MM.1S (cell line): Measurements from ENCODE around the gene LBX1.
"Not testable (repeated sequence)": the region's sequence is repeated elsewhere in the genome, so short reads cannot be mapped to it uniquely, and the experiment has no call there.

Experiments
- DNase-seq: peaks from one replicate; pipeline ENCODE4 v3.0.0-alpha.2; 2015
- H2AFZ ChIP-seq: fragments of 300-600 bp; sonication (generic); 2 replicates; pipeline ENCODE4 v1.6.0; 2016; ENCODE audit warnings: antibody characterized with exemption, low read length
- H3F3A ChIP-seq: fragments of 300-600 bp; sonication (generic); 2 replicates; pipeline ENCODE4 v1.6.1; 2016; ENCODE audit warnings: mild to moderate bottlenecking, antibody characterized with exemption, low read length, moderate library complexity, mixed read lengths; ENCODE audit not compliant: insufficient read depth
- H3K27ac ChIP-seq: fragments of 300-600 bp; sonication (generic); 2 replicates; pipeline ENCODE4 v1.5.1; 2016; ENCODE audit warnings: mild to moderate bottlenecking, low read length
- H3K27me3 ChIP-seq: fragments of 300-600 bp; sonication (generic); replicated peaks from 2 replicates; pipeline ENCODE4 v1.6.0; 2016; ENCODE audit warnings: low read length; ENCODE audit not compliant: insufficient read depth
- H3K36me3 ChIP-seq: fragments of 300-600 bp; sonication (generic); replicated peaks from 2 replicates; pipeline ENCODE4 v1.6.1; 2016; ENCODE audit warnings: mild to moderate bottlenecking, low read length, mixed read lengths; ENCODE audit not compliant: insufficient read depth
- H3K4me1 ChIP-seq: fragments of 300-600 bp; sonication (generic); 2 replicates; pipeline ENCODE4 v1.6.1; 2016; ENCODE audit warnings: low read length, mixed read lengths
- H3K4me2 ChIP-seq: fragments of 300-600 bp; sonication (generic); 2 replicates; pipeline ENCODE4 v1.6.0; 2016; ENCODE audit warnings: low read depth, low read length
- H3K4me3 ChIP-seq: fragments of 300-600 bp; sonication (generic); 2 replicates; pipeline ENCODE4 v1.5.1; 2016; ENCODE audit warnings: low read length, mixed read lengths
- H3K79me2 ChIP-seq: fragments of 300-600 bp; sonication (generic); 2 replicates; pipeline ENCODE4 v1.6.1; 2016; ENCODE audit warnings: mixed run types, low read length, mixed read lengths
- H3K9ac ChIP-seq: fragments of 300-600 bp; sonication (generic); 2 replicates; pipeline ENCODE4 v1.6.1; 2016; ENCODE audit warnings: low read length, mixed read lengths
- H3K9me2 ChIP-seq: fragments of 300-600 bp; sonication (generic); replicated peaks from 2 replicates; pipeline ENCODE4 v1.6.1; 2016; ENCODE audit warnings: mild to moderate bottlenecking, low read length, mixed read lengths; ENCODE audit not compliant: insufficient read depth
- H3K9me3 ChIP-seq: fragments of 300-600 bp; sonication (generic); replicated peaks from 2 replicates; pipeline ENCODE4 v1.6.1; 2016; ENCODE audit warnings: mild to moderate bottlenecking, low read length, mixed read lengths; ENCODE audit not compliant: insufficient read depth
- H4K20me1 ChIP-seq: fragments of 300-600 bp; sonication (generic); 2 replicates; pipeline ENCODE4 v1.6.1; 2016; ENCODE audit warnings: mild to moderate bottlenecking, low read length, moderate library complexity, mixed read lengths; ENCODE audit not compliant: insufficient read depth
- EZH2 ChIP-seq: fragments of 300-600 bp; sonication (generic); optimal IDR thresholded peaks from 2 replicates; pipeline ENCODE3; 2017; ENCODE audit warnings: low read depth, mild to moderate bottlenecking, antibody characterized with exemption, low read length, mixed read lengths
- EZH2phosphoT487 ChIP-seq: fragments of 300-600 bp; sonication (generic); IDR thresholded peaks from 2 replicates; pipeline ENCODE4 v1.6.1; 2018; ENCODE audit warnings: antibody characterized with exemption, low read length
- TF ChIP-seq, protein P1 (sequence below): fragments of 300-600 bp; sonication (generic); IDR thresholded peaks from 2 replicates; pipeline ENCODE4 v1.5.1; 2016; ENCODE audit warnings: antibody characterized with exemption, low read length, mixed read lengths

LBX1 gene

DNA sequence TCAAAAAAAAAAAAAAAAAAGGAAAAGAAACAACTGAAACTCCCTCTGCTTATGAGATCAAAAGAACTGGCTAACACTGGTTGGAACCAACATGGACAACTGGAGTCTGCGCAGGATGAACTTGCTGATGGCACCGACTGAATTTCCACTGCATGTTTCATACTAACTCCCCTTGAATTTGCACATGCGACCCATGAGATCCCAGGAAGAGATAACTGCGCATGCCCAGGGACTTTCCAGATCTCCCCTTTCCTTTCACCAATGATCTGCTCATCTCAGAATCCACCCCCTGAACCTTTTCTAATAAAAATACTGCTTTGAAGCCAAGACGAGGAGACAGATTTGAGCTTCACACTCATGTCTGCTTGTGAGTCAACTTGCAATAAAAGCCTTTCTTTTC, 20.7 kb downstream of the LBX1 start:
- no peak overlapping the region for H3K4me2 ChIP-seq
- no peak for DNase-seq
- no peaks in the 10 kb centered on the region for H4K20me1 ChIP-seq
- no peak overlapping the region for H3K27ac ChIP-seq
- H3K27me3 ChIP-seq, result peaks cover 12% of the 10 kb centered on the region
- TF ChIP-seq, protein P1, sequence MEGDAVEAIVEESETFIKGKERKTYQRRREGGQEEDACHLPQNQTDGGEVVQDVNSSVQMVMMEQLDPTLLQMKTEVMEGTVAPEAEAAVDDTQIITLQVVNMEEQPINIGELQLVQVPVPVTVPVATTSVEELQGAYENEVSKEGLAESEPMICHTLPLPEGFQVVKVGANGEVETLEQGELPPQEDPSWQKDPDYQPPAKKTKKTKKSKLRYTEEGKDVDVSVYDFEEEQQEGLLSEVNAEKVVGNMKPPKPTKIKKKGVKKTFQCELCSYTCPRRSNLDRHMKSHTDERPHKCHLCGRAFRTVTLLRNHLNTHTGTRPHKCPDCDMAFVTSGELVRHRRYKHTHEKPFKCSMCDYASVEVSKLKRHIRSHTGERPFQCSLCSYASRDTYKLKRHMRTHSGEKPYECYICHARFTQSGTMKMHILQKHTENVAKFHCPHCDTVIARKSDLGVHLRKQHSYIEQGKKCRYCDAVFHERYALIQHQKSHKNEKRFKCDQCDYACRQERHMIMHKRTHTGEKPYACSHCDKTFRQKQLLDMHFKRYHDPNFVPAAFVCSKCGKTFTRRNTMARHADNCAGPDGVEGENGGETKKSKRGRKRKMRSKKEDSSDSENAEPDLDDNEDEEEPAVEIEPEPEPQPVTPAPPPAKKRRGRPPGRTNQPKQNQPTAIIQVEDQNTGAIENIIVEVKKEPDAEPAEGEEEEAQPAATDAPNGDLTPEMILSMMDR, result no peak
- no peak for TF ChIP-seq EZH2
- no peak for TF ChIP-seq EZH2phosphoT487
- H3F3A ChIP-seq, result no peaks in the 10 kb centered on the region
- H3K4me1 ChIP-seq, result no peaks in the 10 kb centered on the region
- H3K9me2 ChIP-seq, result no peaks in the 10 kb centered on the region
- H3K9me3 ChIP-seq, result no peaks in the 10 kb centered on the region
- no peak overlapping the region for H3K4me3 ChIP-seq
- no peak overlapping the region for H3K9ac ChIP-seq
- H3K79me2 ChIP-seq, result no peaks in the 10 kb centered on the region
- no peaks in the 10 kb centered on the region for H3K36me3 ChIP-seq
- no peak overlapping the region for H2AFZ ChIP-seq

DNA sequence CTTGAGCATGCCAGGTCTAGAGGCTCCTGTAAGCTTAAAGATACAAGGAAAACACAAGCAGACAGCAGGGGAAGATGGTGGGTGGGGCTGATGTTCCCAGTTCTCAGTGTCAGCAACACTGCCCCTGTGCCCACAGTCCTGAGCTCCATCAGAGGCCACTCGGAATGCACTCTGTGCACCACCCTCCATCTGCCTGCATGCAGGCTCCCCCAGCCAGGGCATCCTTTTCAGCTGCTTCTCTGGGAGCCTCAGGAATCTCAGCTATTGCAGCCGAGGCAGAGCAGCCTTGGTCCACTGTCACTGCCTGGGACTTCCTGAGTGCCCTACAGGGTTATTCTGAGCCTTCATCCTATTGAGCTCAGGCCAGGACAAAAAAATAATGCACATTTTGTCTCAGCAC, 22.2 kb downstream of the LBX1 start:
- H3K9me3 ChIP-seq, result no peaks in the 10 kb centered on the region
- no peaks in the 10 kb centered on the region for H3F3A ChIP-seq
- no peak overlapping the region for H3K4me2 ChIP-seq
- no peaks in the 10 kb centered on the region for H3K4me1 ChIP-seq
- H3K4me3 ChIP-seq, result no peak overlapping the region
- H2AFZ ChIP-seq, result no peak overlapping the region
- no peak overlapping the region for H3K27ac ChIP-seq
- H3K36me3 ChIP-seq, result no peaks in the 10 kb centered on the region
- DNase-seq, result no peak
- peaks cover 9% of the 10 kb centered on the region for H3K27me3 ChIP-seq
- H3K9me2 ChIP-seq, result no peaks in the 10 kb centered on the region
- no peaks in the 10 kb centered on the region for H4K20me1 ChIP-seq
- no peak overlapping the region for H3K9ac ChIP-seq
- H3K79me2 ChIP-seq, result no peaks in the 10 kb centered on the region
- TF ChIP-seq EZH2 (no peak), EZH2phosphoT487 (no peak)
- TF ChIP-seq, protein P1, result no peak

DNA sequence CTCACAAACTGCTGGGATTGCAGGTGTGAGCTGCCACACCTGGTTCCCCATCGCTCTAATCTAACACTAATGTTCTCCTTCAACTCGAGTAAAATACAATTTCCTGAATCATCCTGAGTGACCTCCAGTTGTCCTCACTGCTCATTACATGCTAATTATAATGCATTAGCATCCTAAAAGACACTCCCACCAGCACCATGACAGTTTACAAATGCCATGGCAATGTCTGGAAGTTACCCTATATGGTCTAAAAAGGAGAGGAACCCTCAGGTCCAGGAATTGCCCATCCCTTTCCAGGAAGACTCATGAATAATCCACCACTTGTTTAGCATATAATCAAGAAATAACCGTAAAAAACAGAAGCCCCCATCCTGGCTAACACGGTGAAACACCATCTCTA, 26.6 kb downstream of the LBX1 start:
- H3F3A ChIP-seq, result not testable (repeated sequence)

DNA sequence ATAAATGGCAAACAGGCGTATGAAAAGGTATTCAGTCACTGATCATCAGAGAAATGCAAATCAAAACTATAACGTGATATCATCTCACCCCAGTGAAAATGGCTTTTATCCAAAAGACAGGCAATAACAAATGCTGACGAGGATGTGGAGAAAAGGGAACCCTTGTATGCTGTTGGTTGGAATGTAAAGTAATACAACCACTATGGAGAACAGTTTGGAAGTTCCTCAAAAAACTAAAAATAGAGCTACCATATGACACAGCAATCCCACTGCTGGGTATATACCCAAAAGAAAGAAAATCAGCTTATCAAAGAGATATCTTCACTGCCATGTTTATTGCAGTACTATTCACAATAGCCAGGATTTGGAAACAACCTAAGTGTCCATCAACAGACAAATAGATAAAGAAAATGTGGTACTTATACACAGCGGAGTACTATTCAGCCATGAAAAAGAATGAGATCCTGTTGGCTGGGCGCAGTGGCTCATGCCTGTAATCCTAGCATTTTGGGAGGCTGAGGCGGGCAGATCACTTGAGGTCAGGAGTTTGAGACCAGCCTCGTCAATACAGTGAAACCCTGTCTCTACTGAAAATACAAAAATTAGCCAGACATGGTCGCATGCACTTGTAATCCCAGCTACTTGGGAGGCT, 30.8 kb downstream of the LBX1 start:
- H2AFZ ChIP-seq, result not testable (repeated sequence)

More for the DNA sequence above, 26.6 kb downstream of the LBX1 start:
- not testable (repeated sequence) for H2AFZ ChIP-seq, H3K9me2 ChIP-seq, H3K27me3 ChIP-seq, H3K79me2 ChIP-seq, H4K20me1 ChIP-seq, H3K9me3 ChIP-seq, H3K4me2 ChIP-seq, H3K9ac ChIP-seq, H3K27ac ChIP-seq, H3K36me3 ChIP-seq, H3K4me1 ChIP-seq, H3K4me3 ChIP-seq, DNase-seq

More for the DNA sequence above, 30.8 kb downstream of the LBX1 start:
- H3K9me2 ChIP-seq, H3K36me3 ChIP-seq, H3K27me3 ChIP-seq, H3K27ac ChIP-seq, H3K79me2 ChIP-seq, H4K20me1 ChIP-seq, H3K4me3 ChIP-seq, H3K9me3 ChIP-seq, H3F3A ChIP-seq, H3K9ac ChIP-seq, H3K4me2 ChIP-seq, DNase-seq, H3K4me1 ChIP-seq: not testable (repeated sequence)
